NOMO-1 treated with DMSO at 0.1 percent for 48 hours (cell line): ENCODE measurements around the gene C11orf68.

Experiments used
- DNase-seq: peaks from one replicate; lab custom pipeline; 2025; ENCODE audit not compliant: unreplicated experiment; lab: John Stamatoyannopoulos, UW

C11orf68 gene

DNA sequence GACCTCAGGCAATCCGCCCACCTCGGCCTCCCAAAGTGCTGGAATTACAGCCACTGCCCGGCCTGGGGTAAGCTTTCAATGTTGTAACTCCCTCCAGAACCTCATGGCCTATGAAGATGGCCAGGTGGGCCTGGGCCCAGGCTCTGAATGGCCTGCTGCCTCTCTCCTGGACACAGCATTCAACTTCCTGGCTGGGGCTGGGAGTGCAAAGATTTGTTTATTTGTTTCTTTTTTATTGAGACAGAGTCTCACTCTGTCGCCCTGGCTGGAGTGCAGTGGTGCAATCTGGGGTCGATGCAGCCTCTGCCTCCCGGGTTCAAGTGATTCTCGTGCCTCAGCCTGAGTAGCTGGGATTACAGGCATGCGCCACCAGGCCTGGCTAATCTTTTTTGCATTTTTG is 25.9 kb upstream of the C11orf68 start:
- no peak for DNase-seq

DNA sequence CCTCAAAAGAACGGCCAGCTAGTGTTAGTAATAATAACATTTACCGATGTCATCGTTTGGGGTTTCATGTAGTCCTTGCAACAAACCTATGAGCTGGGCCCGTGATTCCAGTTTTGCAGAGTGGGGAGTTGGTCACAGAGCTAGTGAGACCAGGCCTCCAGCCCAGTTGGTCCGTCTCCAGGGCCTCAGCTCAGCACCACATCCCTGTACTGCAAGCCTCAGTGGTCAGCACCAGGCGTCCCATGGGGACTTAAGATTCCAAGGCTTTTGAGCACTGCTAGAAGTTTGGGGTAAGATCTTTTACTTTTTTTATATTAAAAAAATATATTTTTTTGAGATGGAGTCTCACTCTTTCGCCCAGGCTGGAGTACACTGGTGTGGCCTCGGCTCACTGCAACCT is 25.3 kb upstream of the C11orf68 start:
- no peak for DNase-seq

DNA sequence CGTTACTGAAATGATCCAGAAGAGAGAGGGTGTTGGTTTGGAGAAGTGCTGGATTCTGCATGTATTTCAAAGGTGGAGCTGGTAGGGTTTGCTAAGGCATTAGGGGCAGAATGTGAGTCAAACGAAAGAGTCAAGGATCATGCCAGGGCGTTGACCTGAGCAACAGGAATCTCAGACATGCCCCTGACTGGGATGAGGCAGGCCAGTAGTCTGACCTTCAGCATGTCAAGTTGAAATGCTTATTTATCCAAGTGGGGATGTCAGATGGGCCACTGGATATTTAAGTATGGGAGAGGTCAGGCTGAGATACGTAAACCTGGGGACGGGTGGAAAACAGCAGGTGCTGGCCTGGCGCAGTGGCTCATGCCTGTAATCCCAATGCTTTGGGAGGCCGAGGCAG is 23.7 kb upstream of the C11orf68 start:
- no peak for DNase-seq

DNA sequence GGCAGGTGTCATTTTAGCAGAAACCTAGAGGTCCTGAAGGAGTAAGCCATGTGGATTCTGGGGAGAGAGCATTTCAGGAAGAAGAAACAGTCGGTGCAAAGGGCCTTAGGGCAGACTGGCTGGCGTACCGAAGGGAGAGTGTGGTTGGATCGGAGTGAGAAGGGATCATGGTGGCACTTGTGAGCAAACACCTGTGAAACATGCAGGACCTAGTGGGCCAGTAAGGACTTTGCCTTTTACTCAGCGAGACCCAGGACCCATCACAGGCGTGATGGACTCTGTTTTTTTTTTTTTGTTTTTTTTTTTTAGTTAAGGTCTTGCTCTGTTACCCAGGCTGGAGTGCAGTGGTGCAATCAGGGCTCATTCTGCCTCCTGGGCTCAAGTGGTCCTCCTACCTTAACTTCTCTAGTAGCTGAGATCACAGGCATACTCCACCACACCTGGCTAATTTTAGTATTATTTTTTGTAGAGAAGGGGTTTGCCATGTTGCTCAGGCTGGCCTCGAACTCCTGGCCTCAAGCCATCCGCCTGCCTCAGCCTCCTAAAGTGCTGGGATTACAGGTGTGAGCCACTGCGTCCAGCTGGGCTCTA is 23.0 kb upstream of the C11orf68 start:
- DNase-seq, result no peak

DNA sequence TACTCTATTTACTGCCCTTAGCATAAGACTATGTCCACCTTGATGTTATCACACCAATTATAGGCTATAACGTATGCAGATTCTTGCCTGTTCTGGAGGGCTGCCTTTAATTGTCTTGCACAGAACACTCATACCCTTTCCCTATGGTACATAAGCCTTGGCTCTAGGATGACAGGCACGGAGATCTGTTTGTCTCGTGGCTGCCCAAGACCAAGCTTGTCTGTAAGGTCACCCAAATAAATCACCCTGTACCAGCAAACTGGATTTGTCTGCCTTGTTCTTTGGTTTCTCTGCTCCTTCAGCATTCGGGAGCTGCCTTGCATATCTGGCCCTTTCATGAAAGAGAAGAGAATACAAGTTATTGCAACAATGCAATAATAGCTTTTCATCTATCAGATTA is 18.9 kb upstream of the C11orf68 start:
- DNase-seq, result no peak

DNA sequence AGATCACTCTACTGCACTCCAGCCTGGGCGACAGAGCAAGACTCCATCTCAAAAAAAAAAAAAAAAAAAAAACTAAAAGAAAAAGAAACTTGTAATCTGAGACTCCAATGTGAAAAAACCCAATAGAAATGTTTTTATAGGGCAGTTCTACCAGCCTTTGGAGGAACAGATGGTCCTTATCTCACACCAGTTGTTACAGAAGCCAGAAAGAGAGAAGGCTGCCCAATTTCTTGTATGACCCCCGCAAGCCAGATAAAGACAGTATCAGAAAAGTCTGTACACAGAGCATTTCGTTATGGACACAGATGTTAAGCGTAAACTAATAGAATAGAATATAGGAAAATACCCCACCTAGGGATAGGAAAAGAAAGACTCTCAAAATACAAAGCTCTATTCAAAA is 15.2 kb upstream of the C11orf68 start:
- DNase-seq, result no peak

DNA sequence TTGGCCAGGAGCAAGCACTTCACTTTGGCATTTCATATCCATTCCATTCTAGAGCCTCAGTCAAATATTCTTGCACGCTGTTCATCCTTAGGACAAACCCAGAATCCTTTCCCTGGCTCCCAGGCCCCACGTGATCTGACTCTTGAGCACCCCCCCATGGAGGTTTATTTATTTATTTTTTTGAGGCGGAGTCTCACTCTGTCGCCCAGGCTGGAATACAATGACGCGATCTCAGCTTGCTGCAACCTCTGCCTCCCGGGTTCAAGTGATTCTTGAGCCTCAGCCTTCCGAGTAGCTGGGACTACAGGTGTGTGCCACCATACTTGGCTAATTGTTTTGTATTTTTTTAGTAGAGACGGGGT is 13.7 kb upstream of the C11orf68 start:
- no peak for DNase-seq

DNA sequence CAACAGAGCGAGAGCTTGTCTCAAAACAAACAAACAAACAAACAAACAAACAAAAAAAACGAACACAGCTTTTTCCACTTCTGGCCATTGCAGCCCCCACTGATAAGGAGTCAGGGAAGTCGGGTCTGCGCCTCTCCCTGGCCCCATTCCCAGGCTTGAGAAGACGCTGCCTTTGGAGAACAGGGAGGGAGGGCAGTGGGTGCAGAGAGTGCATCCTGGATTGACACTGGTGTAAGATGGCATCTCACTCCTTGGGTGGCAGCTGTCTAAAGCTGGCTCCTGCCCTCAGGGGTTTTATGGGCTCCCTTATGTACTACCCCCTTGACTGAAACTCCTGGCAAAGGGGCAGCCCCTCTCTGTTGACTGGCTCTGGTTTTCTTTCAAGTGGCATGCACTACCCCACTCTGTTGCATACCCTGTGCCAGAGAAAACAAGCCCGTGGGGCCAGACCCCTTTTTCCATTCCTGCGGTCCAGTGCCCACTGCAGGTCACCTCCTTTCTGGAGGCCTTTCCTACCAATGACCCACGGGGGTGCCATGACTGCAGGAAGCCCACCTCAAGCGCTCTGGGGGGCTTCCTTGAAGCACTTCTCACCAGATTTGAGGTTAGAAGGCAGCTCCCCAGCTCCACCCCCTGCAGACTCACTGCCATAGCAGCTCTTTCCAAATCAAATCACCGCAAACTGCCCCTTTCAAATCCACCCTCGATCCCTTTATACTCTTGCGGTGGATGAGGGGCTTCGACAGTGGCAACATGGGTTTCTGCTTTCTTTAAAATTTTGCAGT is 13.1 kb upstream of the C11orf68 start:
- DNase-seq, result no peak

DNA sequence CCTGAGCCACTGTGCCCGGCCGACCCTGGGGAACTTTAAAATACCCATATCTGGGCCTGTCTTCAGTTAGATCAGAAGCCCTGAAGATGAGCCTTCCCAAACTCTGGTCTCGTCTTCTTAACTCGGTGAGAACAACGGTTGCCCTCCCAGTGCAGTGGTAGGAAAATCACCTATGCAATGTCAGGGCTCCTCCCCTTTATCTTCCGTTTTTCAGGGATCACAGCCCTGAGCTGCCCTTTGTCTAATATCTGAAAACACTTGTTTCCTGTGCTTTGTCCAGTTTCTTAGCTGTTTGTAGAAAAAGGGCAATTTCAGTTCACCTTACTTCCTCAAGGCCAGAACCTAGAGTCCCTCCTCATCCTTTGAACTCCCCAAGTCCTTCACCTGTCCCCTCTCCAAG is 9.8 kb upstream of the C11orf68 start:
- no peak for DNase-seq

DNA sequence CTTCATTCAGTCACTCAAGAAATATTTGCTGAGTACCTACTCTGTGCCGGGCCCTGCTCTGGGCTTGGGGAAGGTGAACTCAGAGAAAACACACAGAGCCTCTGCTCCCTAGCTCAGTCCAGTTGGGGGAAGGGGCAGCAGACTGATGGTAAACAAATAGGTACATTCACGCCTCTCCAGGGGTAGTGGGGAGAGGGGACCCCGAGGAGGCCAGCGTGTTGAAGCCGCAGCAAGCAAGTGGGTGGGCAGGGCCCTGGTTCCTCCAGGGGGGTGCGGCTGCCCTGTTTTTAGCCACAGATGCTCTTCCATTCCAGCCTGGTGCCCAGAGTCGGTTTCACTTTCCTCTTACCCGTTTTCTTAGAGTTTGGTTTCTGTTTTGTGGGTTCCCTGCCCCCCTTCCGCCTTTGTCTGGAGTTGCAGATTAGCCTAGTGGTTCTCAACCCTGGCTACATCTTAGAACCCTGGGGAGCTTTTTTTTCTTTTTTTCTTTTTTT is 9.1 kb upstream of the C11orf68 start:
- peak; percentile 86 for DNase-seq

DNA sequence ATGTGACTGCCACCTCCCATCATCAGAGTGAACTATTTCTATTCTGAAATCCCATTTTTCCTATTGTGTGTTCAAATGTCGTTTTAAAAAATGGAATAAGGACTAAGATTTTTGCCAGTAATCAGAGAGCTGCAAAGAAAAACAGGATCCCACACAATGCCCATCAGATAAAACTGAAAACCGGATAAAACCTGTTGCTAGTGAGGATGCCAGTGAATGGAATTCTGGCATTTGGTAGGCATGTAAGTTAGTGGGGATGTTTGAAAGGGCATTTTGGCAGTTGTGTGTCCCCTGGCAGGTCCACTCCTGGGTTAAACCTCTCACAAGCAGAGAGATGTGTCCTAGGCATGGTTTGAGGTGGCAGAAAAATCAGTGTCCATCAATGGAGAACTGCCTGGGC is 6.5 kb upstream of the C11orf68 start:
- no peak for DNase-seq

DNA sequence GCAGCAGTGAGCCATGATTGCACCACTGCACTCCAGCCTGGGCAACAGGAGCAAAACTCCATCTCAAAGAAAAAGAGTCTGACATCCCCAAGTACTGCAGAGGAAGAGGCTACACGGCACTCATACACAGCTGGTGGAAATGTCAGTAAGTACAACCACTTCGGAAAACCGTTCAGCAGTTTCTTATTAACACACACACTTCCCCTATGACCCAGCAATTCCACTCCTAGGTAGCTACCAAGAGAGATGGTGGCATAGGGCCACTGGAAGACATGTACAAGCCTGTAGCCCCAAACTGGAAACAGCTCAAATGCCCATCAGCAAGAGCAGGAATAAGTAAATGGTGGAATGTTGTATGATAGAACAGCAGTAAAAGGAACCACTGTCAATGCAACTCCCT is 3.7 kb upstream of the C11orf68 start:
- DNase-seq, result no peak

DNA sequence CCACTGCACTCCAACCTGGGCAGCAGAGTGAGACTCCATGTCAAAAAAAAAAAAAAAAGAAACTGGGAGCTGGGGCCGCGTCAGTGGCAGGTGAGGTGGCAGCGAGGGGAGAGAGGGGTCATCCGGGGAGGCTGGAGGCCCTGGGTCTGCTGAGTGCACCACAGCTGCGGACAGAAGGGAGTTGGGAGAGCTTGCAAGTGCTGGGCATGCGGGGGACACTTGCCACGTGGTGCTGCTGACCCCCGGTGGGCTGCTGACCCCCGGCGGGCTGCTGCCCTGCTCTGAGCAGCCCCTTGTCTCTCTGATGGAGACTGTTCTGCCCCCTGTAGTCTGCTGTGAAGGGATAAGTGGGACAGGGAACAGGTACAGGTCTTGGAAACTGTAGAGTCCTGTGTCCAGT is 3.0 kb upstream of the C11orf68 start:
- DNase-seq, result no peak

DNA sequence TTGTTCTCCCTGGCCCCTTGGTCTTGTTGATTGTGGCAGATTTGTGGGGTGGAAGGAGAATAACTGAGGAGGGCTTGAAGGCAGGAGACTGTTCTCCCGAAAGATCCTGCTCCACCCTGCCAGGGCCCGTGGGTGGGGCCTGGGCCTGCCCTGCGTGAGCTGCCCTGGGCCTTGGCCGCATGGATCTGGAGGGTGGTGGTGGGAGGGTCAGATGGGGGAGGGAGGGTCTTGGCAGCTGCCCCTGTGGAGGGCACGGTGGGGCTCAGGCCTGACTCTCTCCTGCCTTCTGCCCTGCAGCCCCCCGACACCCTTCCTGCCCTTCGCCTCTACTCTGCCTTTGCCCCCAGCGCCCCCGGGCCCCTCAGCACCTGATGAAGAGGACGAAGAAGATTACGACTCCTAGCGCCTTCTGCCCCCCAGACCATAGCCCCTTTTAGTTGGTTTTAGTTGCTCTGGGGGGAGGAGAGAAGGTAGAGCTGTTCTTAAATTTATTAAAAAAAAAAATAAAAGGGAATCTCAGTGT is 2.2 kb upstream of the C11orf68 start:
- DNase-seq, result no peak

DNA sequence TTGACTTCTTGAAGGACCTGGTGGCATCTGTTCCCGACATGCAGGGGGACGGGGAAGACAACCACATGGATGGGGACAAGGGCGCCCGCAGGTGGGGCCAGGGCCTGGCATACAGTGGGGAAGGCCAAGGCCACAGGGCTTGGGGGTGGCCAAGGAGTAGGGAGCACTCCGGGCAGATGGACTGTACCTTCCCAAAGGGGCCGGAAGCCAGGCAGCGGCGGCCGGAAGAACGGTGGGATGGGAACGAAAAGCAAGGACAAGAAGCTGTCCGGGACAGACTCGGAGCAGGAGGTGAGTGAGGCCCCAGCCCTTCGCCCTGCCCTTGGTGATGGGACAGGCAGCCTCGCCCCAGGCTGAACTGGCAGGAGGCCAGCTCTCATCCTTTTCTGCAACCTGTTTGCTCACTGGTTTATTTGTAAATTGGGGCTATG is 1.5 kb upstream of the C11orf68 start:
- no peak for DNase-seq

DNA sequence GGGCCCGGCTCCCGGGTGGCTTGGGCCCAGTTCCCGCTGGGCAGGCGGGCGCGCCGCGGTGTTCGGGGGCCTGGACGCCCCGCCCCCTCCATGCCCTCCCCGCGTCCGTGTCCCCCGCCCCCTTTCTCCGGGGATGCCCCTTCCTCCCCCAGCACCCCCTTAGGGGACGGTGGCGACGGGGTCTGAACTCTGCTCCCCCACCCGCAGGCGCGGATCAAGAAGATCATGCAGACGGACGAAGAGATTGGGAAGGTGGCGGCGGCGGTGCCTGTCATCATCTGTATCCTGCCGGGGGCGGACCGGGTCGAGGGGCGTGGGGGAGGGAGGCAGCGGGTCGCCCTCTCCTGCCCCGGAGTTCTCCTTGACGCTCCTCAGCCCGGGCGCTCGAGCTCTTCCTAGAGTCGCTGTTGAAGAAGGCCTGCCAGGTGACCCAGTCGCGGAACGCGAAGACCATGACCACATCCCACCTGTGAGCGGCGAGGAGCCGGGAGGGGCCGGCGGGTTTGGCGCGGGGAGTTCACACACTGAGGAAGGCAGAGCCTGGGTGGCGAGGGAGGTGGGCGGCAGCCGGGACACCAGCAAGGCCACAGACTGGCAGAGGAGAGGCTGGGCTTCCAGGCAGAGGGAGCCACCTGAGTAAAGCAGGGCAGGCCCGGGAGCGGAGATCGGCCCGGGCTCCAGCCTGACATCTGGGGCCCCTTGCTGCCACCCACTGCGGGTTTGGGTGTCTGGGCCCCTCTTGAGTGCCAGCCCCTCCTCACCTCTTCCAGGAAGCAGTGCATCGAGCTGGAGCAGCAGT is 910 bp upstream of the C11orf68 start:
- no peak for DNase-seq

DNA sequence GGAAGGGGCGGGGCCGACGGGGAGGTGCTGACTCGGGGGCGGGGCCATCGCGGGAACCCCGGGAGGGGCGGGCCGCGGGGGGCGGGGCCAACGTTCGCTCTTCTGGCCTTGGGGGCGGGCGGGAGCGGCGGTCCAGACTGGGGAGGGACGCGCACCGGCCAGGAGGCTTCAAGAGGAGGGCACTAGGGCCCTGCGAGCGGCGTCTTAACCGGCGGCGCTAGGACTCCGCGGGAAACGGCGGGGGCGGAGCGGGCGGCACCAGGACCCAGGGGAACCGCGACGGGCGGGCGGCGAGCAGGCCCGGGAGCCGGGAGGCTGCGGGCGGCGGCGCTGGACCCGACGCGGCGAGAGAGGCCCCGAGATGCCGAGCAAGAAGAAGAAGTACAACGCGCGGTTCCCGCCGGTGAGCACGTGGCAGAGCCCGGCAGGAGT is 295 bp upstream of the C11orf68 start, which contains the start of gene DRAP1:
Gene DRAP1, plus strand, starts transcription at position 286 of the 432 bp plus-strand sequence. Its CDS starts 76 bp downstream, at position 362.
- DNase-seq, result peak; percentile 99

DNA sequence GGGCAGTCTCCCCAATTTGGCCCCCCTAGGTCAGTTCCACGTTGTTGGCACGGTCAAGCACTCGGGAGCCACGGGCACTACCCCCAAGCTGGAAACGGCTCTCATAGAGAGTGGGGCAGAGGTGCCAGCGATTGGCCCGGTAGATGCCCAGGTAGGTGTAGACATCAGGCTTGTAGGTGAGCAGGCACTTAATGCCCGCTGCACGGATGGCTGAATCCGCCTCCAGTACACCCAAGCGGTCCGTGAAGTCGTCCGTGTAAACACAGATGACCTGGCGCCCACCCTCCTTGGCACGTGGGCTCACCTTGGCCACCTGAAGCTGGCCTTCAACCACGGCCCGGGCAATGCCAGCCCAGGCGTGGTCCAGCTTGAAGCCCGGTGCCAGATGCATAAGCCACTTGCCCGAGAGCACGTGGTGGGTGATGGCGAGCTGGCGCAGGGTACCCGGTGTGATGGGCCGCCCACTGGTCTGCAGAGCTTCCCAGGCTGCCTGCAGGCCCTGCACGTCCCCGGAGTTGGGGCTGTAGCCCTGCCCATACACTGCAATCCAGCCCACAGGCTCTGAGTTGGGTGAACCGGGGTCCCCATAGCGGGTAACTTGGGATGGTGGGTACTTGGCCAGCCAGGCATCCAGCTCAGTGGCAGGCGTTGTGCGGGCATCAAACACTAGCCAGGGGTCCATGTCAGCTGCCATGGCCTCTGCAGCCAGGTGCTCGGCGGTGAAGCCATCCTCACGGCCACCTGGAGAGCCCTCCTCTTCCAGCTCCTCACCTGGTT is 1.2 kb downstream of the C11orf68 start:
- no peak for DNase-seq

DNA sequence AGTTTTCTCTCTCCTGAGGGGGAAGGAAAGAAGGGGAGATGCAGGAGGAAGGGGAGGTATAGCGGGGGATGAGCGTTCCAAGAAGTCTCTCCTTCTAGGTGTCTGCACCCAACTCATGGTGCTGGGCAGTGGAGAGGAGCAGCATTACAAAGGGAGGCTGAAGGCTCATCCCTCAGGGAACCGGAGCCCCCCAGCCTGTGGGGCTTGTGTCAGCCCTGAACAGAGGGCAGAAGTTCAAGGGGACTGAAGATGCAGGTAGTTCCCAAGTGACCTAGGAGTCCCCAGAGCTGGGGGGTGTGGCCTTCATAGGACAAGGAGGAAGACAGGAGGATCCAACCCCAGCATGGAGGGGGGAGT is 1.8 kb downstream of the C11orf68 start:
- no peak for DNase-seq

DNA sequence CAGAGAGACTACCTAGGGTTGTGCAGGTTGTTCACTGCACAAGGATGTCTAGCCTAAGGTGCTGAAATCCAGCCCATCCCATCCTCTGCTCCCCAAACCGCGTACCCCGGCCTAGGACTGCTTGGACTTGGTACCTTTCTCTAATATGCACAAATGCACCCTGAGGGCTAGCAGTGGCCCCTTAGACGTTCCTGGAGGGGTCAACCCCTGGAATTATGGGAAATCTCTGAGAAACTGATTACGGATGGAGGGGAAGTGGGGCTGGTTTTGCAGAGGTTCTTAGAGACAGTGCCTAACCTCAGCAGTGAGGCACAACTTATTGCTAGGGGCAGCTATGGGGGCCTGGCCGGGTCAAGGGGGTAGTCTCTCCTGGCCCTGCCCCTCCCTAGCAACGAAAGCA is 2.5 kb downstream of the C11orf68 start:
- DNase-seq, result no peak

DNA sequence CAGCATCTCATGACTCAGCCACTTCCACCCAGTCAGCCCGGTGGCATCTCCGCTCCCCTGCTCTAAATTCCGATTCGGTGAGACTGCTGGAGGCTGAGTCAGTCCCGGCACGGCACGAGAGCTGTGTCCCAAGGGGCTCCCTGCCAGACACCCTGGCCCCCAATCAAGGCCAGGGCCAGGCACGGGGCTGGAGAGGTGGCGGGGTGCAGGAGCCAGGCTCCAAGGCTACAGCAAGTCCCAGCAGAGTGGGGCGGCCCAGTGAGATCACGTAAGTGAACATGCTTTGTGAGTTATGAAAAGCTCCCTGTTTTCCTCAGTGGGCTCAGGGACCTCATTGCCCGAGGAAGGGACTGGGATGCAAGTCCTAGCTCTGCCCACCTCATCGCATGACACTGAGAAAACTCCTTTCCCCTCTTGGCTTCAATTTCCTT is 3.0 kb downstream of the C11orf68 start:
- no peak for DNase-seq
